ENCODE results near the gene HLA-DPB1.

HLA-DPB1 gene

DNA sequence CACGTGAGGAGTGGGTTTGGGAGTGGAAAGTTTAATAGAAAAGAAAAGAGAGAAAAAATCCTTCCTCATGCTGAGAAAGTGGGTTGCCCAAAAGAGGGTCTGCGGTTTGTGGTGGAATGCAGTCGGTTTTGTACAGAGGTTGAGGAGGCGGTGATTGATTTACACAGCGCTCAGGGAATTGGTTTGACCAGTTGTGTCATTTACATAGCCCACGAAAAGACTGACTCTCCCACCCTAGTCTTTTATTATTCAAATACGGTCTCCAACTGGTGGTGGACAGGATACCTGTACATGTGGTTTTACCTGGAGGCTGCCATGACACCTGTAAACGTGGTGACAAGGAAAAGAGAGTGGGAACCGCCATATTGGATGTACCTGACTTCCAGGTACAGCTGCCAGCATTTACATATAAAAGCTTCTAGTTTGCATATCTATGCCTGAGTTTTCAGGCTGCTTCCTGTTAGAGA lies 42.1 kb downstream of the HLA-DPB1 start:
- in situ Hi-C loops (cut with HindIII; ENCODE audit: low sequenced_read_pairs): no loop called here
- TF ChIP-seq, protein P1, sequence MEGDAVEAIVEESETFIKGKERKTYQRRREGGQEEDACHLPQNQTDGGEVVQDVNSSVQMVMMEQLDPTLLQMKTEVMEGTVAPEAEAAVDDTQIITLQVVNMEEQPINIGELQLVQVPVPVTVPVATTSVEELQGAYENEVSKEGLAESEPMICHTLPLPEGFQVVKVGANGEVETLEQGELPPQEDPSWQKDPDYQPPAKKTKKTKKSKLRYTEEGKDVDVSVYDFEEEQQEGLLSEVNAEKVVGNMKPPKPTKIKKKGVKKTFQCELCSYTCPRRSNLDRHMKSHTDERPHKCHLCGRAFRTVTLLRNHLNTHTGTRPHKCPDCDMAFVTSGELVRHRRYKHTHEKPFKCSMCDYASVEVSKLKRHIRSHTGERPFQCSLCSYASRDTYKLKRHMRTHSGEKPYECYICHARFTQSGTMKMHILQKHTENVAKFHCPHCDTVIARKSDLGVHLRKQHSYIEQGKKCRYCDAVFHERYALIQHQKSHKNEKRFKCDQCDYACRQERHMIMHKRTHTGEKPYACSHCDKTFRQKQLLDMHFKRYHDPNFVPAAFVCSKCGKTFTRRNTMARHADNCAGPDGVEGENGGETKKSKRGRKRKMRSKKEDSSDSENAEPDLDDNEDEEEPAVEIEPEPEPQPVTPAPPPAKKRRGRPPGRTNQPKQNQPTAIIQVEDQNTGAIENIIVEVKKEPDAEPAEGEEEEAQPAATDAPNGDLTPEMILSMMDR (IDR thresholded peaks at IDR 0.05; ENCODE audit: low read depth, low read length): no peak
- no peak overlapping the region for H3K4me3 ChIP-seq (ENCODE audit: low read depth, low read length)
- DNase-seq (ENCODE audit: low read depth, low spot score): no peak

DNA sequence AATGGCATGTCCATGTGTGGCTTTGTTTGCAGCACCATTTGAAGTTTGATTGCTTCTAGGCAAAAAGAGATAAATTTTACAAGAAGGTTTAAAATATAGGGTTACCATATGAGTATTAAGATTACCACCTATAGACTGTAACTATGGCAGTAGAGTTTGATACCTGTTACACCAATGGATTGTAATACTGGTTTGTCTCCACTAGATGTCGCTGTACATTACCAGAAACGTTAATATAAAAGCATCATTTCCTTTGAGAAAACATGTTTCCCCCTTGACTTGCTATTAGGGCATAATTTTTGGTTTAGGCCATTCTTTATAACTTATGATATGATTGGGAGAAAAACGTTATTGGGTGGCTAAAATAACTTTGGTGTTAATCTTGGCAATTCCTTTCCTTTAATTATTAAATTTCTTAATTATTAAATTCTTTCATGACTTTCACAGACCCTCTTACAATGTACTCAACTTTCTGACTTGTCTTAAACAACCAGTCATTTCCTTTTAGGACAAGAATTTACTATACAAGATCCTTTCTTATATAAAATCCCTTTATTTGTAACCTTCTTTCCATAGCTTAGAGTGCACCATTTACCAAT lies 42.8 kb downstream of the HLA-DPB1 start:
- TF ChIP-seq, protein P1 (IDR thresholded peaks at IDR 0.05; ENCODE audit: low read depth, low read length): peak; percentile 67
- in situ Hi-C loops (cut with HindIII; ENCODE audit: low sequenced_read_pairs): no loop called here
- peak; percentile 48 for DNase-seq (ENCODE audit: low read depth, low spot score)
- no peak overlapping the region for H3K4me3 ChIP-seq (ENCODE audit: low read depth, low read length)

DNA sequence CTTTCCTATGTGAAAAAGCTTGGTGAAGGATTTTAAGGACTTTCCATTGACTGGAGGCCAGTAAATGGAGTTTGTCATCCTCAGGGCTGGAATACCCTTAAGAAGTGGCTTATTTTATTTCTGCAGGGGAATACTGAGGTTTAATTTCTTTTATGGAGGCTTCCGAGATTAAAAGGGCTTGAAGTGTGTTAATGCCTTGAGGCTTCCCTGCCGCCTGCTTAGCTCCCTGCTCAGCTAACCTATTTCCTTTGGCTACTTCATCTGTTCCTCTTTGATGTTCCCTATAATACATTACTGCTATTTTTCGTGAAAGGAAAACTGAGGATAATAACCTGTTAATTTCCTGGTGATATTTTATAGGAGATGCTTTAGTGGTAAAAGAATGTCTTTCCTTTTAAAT lies 44.2 kb downstream of the HLA-DPB1 start:
- TF ChIP-seq, protein P1 (IDR thresholded peaks at IDR 0.05; ENCODE audit: low read depth, low read length): no peak
- in situ Hi-C loops (cut with HindIII; ENCODE audit: low sequenced_read_pairs): no loop called here
- no peak for DNase-seq (ENCODE audit: low read depth, low spot score)
- no peak overlapping the region for H3K4me3 ChIP-seq (ENCODE audit: low read depth, low read length)

- in situ Hi-C loops (cut with HindIII; ENCODE audit: low sequenced_read_pairs): no loop called here
- TF ChIP-seq, protein P1 (IDR thresholded peaks at IDR 0.05; ENCODE audit: low read depth, low read length): no peak
- H3K4me3 ChIP-seq (ENCODE audit: low read depth, low read length): no peak overlapping the region
- DNase-seq (ENCODE audit: low read depth, low spot score): no peak
These were observed 47.4 kb downstream of the HLA-DPB1 start for GRCh38 chr6:33123181-33123580.

GRCh38 chr6:33123732-33124524 lies 48.1 kb downstream of the HLA-DPB1 start:
- in situ Hi-C loops (cut with HindIII; ENCODE audit: low sequenced_read_pairs): no loop called here
- TF ChIP-seq, protein P1 (IDR thresholded peaks at IDR 0.05; ENCODE audit: low read depth, low read length): peak; percentile 41
- DNase-seq (ENCODE audit: low read depth, low spot score): peak; percentile 13
- no peak overlapping the region for H3K4me3 ChIP-seq (ENCODE audit: low read depth, low read length)

DNA sequence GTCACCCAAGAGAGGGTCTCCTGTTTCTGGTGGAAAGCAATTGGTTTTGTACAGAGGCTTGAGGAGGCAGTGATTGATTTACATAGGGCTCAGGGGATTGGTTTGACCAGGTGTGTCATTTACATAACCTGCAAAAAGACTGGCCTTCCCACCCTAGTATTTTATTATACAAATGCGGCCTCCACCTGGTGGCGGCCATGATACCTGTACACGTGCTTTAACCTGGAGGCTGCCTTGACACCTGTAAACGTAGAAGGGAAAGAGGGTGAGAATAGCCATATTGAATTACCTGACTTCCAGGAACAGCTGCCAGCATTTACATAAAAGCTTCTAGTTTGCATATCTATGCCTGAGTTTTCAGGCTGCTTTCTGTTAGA lies 48.7 kb downstream of the HLA-DPB1 start:
- H3K4me3 ChIP-seq (ENCODE audit: low read depth, low read length): no peak overlapping the region
- TF ChIP-seq, protein P1 (IDR thresholded peaks at IDR 0.05; ENCODE audit: low read depth, low read length): no peak
- DNase-seq (ENCODE audit: low read depth, low spot score): no peak
- in situ Hi-C loops (cut with HindIII; ENCODE audit: low sequenced_read_pairs): no loop called here
